ENCODE measurements around the gene EGF.

DNA sequence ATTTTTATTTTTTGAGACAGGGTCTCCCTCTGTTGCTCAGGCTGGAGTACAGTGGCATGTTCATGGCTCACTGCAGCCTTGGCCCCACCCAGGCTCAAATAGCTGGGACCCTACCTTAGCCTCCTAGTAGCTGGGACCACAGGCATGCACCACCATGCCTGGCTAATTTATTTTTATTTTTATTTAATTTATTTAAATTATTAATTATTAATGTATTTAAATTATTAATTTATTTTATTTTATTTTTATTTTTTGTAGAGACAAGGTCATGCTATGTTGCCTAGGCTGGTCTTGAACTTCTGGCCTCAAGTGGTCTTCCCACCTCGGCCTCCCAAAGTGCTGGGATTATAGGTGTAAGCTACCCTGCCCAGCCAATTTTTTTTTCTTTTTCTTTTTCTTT is 69.3 kb downstream of the EGF start:
- TF ChIP-seq, protein P1, sequence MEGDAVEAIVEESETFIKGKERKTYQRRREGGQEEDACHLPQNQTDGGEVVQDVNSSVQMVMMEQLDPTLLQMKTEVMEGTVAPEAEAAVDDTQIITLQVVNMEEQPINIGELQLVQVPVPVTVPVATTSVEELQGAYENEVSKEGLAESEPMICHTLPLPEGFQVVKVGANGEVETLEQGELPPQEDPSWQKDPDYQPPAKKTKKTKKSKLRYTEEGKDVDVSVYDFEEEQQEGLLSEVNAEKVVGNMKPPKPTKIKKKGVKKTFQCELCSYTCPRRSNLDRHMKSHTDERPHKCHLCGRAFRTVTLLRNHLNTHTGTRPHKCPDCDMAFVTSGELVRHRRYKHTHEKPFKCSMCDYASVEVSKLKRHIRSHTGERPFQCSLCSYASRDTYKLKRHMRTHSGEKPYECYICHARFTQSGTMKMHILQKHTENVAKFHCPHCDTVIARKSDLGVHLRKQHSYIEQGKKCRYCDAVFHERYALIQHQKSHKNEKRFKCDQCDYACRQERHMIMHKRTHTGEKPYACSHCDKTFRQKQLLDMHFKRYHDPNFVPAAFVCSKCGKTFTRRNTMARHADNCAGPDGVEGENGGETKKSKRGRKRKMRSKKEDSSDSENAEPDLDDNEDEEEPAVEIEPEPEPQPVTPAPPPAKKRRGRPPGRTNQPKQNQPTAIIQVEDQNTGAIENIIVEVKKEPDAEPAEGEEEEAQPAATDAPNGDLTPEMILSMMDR (conservative IDR thresholded peaks at IDR 0.05), result no peak
- no peak for TF ChIP-seq ZFX (IDR thresholded peaks at IDR 0.05)

Measured in C4-2B (cell line).